Psoas muscle (tissue), 8 donors: Measurements from ENCODE around the gene RPN1. TPM values are rescaled to one million over a fixed set of nuclear protein-coding genes. Genes with fewer than 3 reads are reported as not detected.
A peak's percentile ranks its signal among the peaks of the same experiment; 100 is the strongest.

ENCODE experiments used
- ATAC-seq, 4 donors: fragments of 200-7000 bp; cut with Tn5 transposase; one replicate each; pipeline ENCODE4 v1.9.1; 2020; ENCODE audit warnings: moderate library complexity in 3 of 4, mild to moderate bottlenecking in 2 of 4
- DNase-seq, 2 donors: peaks; one replicate each; pipeline ENCODE4 v3.0.0-alpha.2; 2020
- H3K27ac ChIP-seq: fragments of 200-600 bp; one replicate; pipeline ENCODE4 v1.8.0; 2022
- H3K27me3 ChIP-seq, 3 donors: fragments of 200-600 bp in 1 of 3; one replicate each; pipeline versions ENCODE4 v1.6.1 to v1.8.0; 2013 to 2022; ENCODE audit warnings: low read length in 2 of 3, mild to moderate bottlenecking in 2 of 3, moderate library complexity in 1 of 3; ENCODE audit not compliant: insufficient read depth in 3 of 3
- H3K36me3 ChIP-seq, 2 donors: fragments of 200-600 bp in 1 of 2; one replicate each; pipeline versions ENCODE4 v1.6.1 to v1.8.0; 2013 to 2022; ENCODE audit warnings: low read depth in 1 of 2, mild to moderate bottlenecking in 1 of 2, moderate library complexity in 1 of 2; ENCODE audit not compliant: insufficient read depth in 1 of 2
- H3K4me1 ChIP-seq: fragments of 200-600 bp; one replicate; pipeline ENCODE4 v1.8.0; 2022
- H3K4me3 ChIP-seq: fragments of 200-600 bp; one replicate; pipeline ENCODE4 v1.8.0; 2022; ENCODE audit warnings: mild to moderate bottlenecking
- H3K9me3 ChIP-seq: fragments of 200-600 bp; one replicate; pipeline ENCODE4 v1.8.0; 2022
- CTCF ChIP-seq: fragments of 200-600 bp; IDR thresholded peaks from one replicate; pipeline ENCODE4 v1.8.0; 2022; ENCODE audit warnings: antibody characterized with exemption
- WGBS, 3 donors: extraction: QIAGEN DNeasy Blood & Tissue Kit; methylation state at CpG; one replicate each; pipeline versions ENCODE4 v1.1.6 to v1.1.7; 2013; 5-methylcytosine and 5-hydroxymethylcytosine counted together
- intact Hi-C, 2 donors: fragments of 100-400 bp; cut with DNase I; formaldehyde crosslinking; loops; one replicate each; pipeline versions ENCODE4 v1.11.0 to v1.14.2; 2022
- polyA plus RNA-seq, 3 donors: library from polyadenylated mRNA; stranded (reverse); fragments of 200-250 nt; gene quantifications; one replicate each; pipeline ENCODE4 v1.2.3, GENCODE V29; 2013
- total RNA-seq, 4 donors: library from RNA; stranded (reverse); fragmentation: NEBNext Ultra II Directional in 2 of 4; extraction: Animal tissue kit (Norgen Biotek cat#: 25700) in 2 of 4; gene quantifications; one replicate each; pipeline versions ENCODE4 v1.2.1 to v1.2.4, GENCODE V29; 2021 to 2023
- donor health status: healthy with polysubstance abuse.
- donor health status: DM: no; HTN: no; CAD: no; lungs with moderate emphysema.
- donor health status: Bipolar disorder and iron deficiency.
- donor health status: healthy.
- donor health status: DM: yes; HTN: yes; CAD: no.
- donor health status: DM: no; HTN: no; CAD: no.
- donor health status: DM: no; HTN: no; CAD: no.
- donor health status: DM: yes; HTN: yes; CAD: no.

RPN1 gene
- total and polyA plus RNA-seq, 7 donors, result 55.5 to 197 (median 110) TPM

GRCh38 chr3:128616516-128617269 lies 33.9 kb downstream of the RPN1 start:
- peak in 3 of 4 donors; percentile 0 to 3 (median 2) for ATAC-seq
- 89 to 92% (median 90%) methylated on average over 16 of the region's 16 CpGs for WGBS, 3 donors

GRCh38 chr3:128614076-128614475 lies 36.5 kb downstream of the RPN1 start:
- intact Hi-C loops, result no loop called here

More at GRCh38 chr3:128616516-128617269, 33.9 kb downstream of the RPN1 start:
- H3K9me3 ChIP-seq, result no peaks in the 10 kb centered on the region
- intact Hi-C loops, result loop anchor here in 1 of 2 donors (1.0 to 2.0 kb wide), 2 partner anchors 182 to 230 kb away; no protein-coding TSS in a partner anchor
- no peak for TF ChIP-seq CTCF
- H3K4me3 ChIP-seq, result peak overlapping the region; percentile 99
- H3K27me3 ChIP-seq, result no peaks in the 10 kb centered on the region
- peaks cover 16% of the 10 kb centered on the region for H3K4me1 ChIP-seq
- DNase-seq, result no peak
- H3K36me3 ChIP-seq, result peaks cover 0 to 26% of the 10 kb centered on the region in 2 donors
- H3K27ac ChIP-seq, result no peak overlapping the region

GRCh38 chr3:128613083-128613829 lies 37.4 kb downstream of the RPN1 start:
- no peak for TF ChIP-seq CTCF

More at GRCh38 chr3:128614076-128614475, 36.5 kb downstream of the RPN1 start:
- H3K4me1 ChIP-seq, result peaks cover 8% of the 10 kb centered on the region
- H3K9me3 ChIP-seq, result no peaks in the 10 kb centered on the region
- 60 to 100% (median 78%) methylated on average over 1 of the region's 1 CpG for WGBS, 3 donors
- TF ChIP-seq CTCF, result no peak
- H3K4me3 ChIP-seq, result no peak overlapping the region
- peaks cover 0 to 4% of the 10 kb centered on the region in 2 donors for H3K36me3 ChIP-seq
- DNase-seq (no peak), ATAC-seq (no peak)
- no peak overlapping the region for H3K27ac ChIP-seq
- H3K27me3 ChIP-seq, result no peaks in the 10 kb centered on the region

GRCh38 chr3:128610451-128611070 lies 40.1 kb downstream of the RPN1 start:
- intact Hi-C loops, result no loop called here
- no peak for DNase-seq
- no peak for ATAC-seq
- Histone ChIP-seq H3K27ac (no peak overlapping the region), H3K36me3 (no peaks in the 10 kb centered on the region), H3K4me3 (no peak overlapping the region), H3K4me1 (no peaks in the 10 kb centered on the region), H3K9me3 (no peaks in the 10 kb centered on the region), H3K27me3 (no peaks in the 10 kb centered on the region)
- WGBS, 3 donors, result 49 to 70% (median 57%) methylated on average over 15 of the region's 15 CpGs
- TF ChIP-seq CTCF, result no peak

More at GRCh38 chr3:128613083-128613829, 37.4 kb downstream of the RPN1 start:
- DNase-seq, result no peak
- no peak overlapping the region for H3K27ac ChIP-seq
- intact Hi-C loops, result no loop called here
- no peak for ATAC-seq
- H3K9me3 ChIP-seq, result no peaks in the 10 kb centered on the region
- peaks cover under 1% of the 10 kb centered on the region for H3K4me1 ChIP-seq
- H3K4me3 ChIP-seq, result no peak overlapping the region
- H3K36me3 ChIP-seq, result no peaks in the 10 kb centered on the region
- WGBS, 3 donors, result 86 to 89% (median 87%) methylated on average over 16 of the region's 16 CpGs
- no peaks in the 10 kb centered on the region for H3K27me3 ChIP-seq
